ENCODE data around the gene OR6N2.

The OR6N2 gene

DNA sequence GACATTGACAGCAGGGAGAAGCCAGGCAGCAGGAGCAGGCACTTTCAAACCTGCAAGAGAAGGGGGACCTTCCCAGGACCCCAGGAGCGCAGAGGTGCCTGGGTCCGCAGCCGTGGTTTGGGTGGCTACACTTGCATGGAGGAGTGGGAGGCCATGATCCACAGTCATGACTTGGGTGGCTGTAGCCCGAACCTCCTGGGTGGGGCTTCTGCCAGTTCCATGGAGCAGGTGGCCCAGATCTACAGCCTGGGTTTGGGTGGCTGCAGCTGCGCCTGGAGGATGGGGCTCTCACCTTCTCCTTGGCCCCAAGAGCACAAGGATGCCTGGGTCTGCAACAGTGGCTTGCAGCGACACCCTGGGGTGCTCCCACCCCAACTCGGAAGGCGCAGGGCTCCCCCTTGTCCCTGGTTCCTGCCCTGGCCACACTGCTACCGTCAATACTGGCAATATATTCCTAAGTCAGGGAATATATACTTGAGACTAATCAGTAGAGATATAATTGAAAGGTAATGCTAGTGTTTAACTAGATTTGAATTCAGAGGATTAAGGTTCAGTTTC, 28.8 kb downstream of the OR6N2 start:
- Histone ChIP-seq H3K27me3 (ENCODE audit: control insufficient read depth, insufficient read depth, low read length) (no peaks in the 10 kb centered on the region), H3K9me3 (ENCODE audit: control insufficient read depth, insufficient read depth, low read length) (no peaks in the 10 kb centered on the region), H3K36me3 (ENCODE audit: control insufficient read depth, insufficient read depth, low read length) (no peaks in the 10 kb centered on the region), H3K4me1 (ENCODE audit: control insufficient read depth, insufficient read depth, low read length) (no peaks in the 10 kb centered on the region), H3K9ac (ENCODE audit: low read depth, low read length) (no peak overlapping the region), H3K4me3 (ENCODE audit: low read depth, low read length) (no peak overlapping the region)

DNA sequence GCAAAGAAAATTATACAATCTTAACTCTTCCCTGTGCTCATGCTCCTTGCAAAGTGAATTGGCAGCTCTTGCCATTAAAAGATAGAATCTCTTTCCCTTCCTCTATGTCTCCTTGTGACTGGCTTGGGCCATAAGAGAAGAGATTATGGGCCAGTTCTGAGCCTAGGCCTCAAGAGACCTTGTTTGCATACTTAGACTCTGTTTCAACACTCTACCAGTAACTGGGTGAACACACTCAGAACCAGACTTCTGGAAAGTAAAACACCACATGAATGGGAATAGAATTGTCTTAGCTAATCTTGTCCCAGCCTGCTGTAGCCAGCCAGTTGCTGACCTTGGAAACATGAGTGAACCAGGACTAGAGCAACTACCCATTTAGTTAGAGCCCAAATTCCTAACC, 45.2 kb downstream of the OR6N2 start:
- no peak overlapping the region for H3K4me3 ChIP-seq (ENCODE audit: low read depth, low read length)
- H3K27me3 ChIP-seq (ENCODE audit: control insufficient read depth, insufficient read depth, low read length), result no peaks in the 10 kb centered on the region
- H3K36me3 ChIP-seq (ENCODE audit: control insufficient read depth, insufficient read depth, low read length), result no peaks in the 10 kb centered on the region
- no peaks in the 10 kb centered on the region for H3K4me1 ChIP-seq (ENCODE audit: control insufficient read depth, insufficient read depth, low read length)
- no peaks in the 10 kb centered on the region for H3K9me3 ChIP-seq (ENCODE audit: control insufficient read depth, insufficient read depth, low read length)
- H3K9ac ChIP-seq (ENCODE audit: low read depth, low read length), result no peak overlapping the region

GRCh38 chr1:158732524-158732923, 48.5 kb downstream of the OR6N2 start:
- H3K4me3 ChIP-seq (ENCODE audit: low read depth, low read length), result no peak overlapping the region
- no peaks in the 10 kb centered on the region for H3K27me3 ChIP-seq (ENCODE audit: control insufficient read depth, insufficient read depth, low read length)
- no peaks in the 10 kb centered on the region for H3K4me1 ChIP-seq (ENCODE audit: control insufficient read depth, insufficient read depth, low read length)
- no peak overlapping the region for H3K9ac ChIP-seq (ENCODE audit: low read depth, low read length)
- H3K9me3 ChIP-seq (ENCODE audit: control insufficient read depth, insufficient read depth, low read length), result no peaks in the 10 kb centered on the region
- no peaks in the 10 kb centered on the region for H3K36me3 ChIP-seq (ENCODE audit: control insufficient read depth, insufficient read depth, low read length)

GRCh38 chr1:158731707-158732106, 49.3 kb downstream of the OR6N2 start:
- H3K9me3 ChIP-seq (ENCODE audit: control insufficient read depth, insufficient read depth, low read length), result no peaks in the 10 kb centered on the region
- no peak overlapping the region for H3K4me3 ChIP-seq (ENCODE audit: low read depth, low read length)
- H3K4me1 ChIP-seq (ENCODE audit: control insufficient read depth, insufficient read depth, low read length), result no peaks in the 10 kb centered on the region
- H3K36me3 ChIP-seq (ENCODE audit: control insufficient read depth, insufficient read depth, low read length), result no peaks in the 10 kb centered on the region
- H3K27me3 ChIP-seq (ENCODE audit: control insufficient read depth, insufficient read depth, low read length), result no peaks in the 10 kb centered on the region
- no peak overlapping the region for H3K9ac ChIP-seq (ENCODE audit: low read depth, low read length)

- Histone ChIP-seq H3K4me1 (ENCODE audit: control insufficient read depth, insufficient read depth, low read length) (no peaks in the 10 kb centered on the region), H3K27me3 (ENCODE audit: control insufficient read depth, insufficient read depth, low read length) (no peaks in the 10 kb centered on the region), H3K9ac (ENCODE audit: low read depth, low read length) (no peak overlapping the region), H3K36me3 (ENCODE audit: control insufficient read depth, insufficient read depth, low read length) (no peaks in the 10 kb centered on the region), H3K4me3 (ENCODE audit: low read depth, low read length) (no peak overlapping the region), H3K9me3 (ENCODE audit: control insufficient read depth, insufficient read depth, low read length) (no peaks in the 10 kb centered on the region)
Observed at GRCh38 chr1:158730453-158730852, 50.6 kb downstream of the OR6N2 start.

DNA sequence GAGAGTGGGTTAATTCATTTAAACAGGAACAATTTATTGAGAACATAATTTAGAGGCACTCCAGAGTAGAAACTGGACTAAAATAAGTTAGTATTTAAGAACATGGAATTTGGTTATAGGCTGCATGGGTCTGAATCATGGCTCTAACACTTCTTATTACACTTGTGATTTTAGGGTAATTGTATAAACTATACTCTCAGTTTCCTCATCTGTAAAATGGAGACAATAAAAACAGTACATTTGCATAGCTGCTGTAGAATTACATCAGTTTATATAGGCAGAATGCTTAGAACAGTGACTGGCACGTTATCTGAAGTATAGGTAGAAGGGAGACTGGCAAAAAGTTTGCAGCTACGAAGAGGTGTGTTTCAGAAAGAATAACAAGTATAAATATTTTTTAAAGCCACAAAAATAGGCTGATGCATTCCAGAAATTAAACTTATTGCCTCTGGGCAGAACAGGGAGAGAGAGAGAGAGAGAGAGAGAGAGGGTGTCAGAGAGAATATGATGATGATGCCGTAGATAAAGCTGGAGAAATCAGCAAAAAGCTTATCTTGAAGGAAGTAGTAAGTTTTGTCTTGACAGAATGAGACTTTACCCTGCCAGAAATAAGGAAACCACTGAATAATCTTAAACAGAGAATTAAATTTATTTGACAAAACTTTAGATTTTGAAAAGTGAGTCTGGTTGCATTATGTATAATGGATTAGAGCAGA, 52.3 kb downstream of the OR6N2 start:
- Histone ChIP-seq H3K27me3 (ENCODE audit: control insufficient read depth, insufficient read depth, low read length) (no peaks in the 10 kb centered on the region), H3K4me3 (ENCODE audit: low read depth, low read length) (no peak overlapping the region), H3K9me3 (ENCODE audit: control insufficient read depth, insufficient read depth, low read length) (no peaks in the 10 kb centered on the region), H3K4me1 (ENCODE audit: control insufficient read depth, insufficient read depth, low read length) (no peaks in the 10 kb centered on the region), H3K9ac (ENCODE audit: low read depth, low read length) (no peak overlapping the region), H3K36me3 (ENCODE audit: control insufficient read depth, insufficient read depth, low read length) (no peaks in the 10 kb centered on the region)

DNA sequence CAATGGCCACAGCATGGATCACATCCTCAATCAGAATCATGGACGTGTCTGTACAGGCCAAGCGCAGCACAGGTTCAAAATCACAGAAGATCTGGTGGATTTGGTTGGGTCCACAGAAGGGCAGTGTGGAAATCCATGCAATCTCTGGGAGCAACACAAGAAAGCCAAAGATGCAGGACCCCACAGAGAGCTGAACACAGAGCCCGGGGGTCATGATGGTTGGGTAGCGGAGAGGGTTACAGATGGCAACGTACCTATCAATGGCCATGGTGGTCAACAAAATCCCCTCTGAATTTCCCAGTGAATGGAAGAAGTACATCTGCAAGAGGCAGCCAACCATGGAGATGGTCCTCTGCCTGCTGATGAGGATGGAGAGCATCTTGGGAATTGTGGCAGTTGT, 56.6 kb downstream of the OR6N2 start:
- Histone ChIP-seq H3K27me3 (ENCODE audit: control insufficient read depth, insufficient read depth, low read length) (no peaks in the 10 kb centered on the region), H3K9me3 (ENCODE audit: control insufficient read depth, insufficient read depth, low read length) (no peaks in the 10 kb centered on the region), H3K4me3 (ENCODE audit: low read depth, low read length) (no peak overlapping the region), H3K4me1 (ENCODE audit: control insufficient read depth, insufficient read depth, low read length) (no peaks in the 10 kb centered on the region), H3K36me3 (ENCODE audit: control insufficient read depth, insufficient read depth, low read length) (no peaks in the 10 kb centered on the region), H3K9ac (ENCODE audit: low read depth, low read length) (no peak overlapping the region)

All from iPS-15b (cell line).